GM18505 (cell line): ENCODE data around the gene MRPL37.

Source experiments
- ATAC-seq: cut with Tn5 transposase; IDR thresholded peaks from one replicate; pipeline ENCODE4 v1.9.1; 2021; ENCODE audit not compliant: unreplicated experiment
- POLR2A ChIP-seq: IDR thresholded peaks from 4 replicates; pipeline ENCODE4 v1.6.1; 2011; ENCODE audit warnings: borderline replicate concordance; ENCODE audit not compliant: insufficient read depth, insufficient read length; ENCODE audit errors: extremely low read depth

Gene MRPL37

GRCh38 chr1:54199765-54200518 lies at the start of gene MRPL37, which contains the start of gene CYB5RL:
MRPL37 (plus strand) TSS chr1:54200167; CDS start chr1:54200244, 77 bp downstream.
CYB5RL (minus strand) TSS chr1:54200030; CDS start chr1:54195616, 4,414 bp downstream.
- TF ChIP-seq POLR2A: peak; percentile 89
- ATAC-seq: peak; percentile 93

- ATAC-seq: no peak
- TF ChIP-seq POLR2A: no peak
Observed at GRCh38 chr1:54151013-54151412, 49.0 kb upstream of the MRPL37 start.

- no peak for TF ChIP-seq POLR2A
- ATAC-seq: no peak
Observed at GRCh38 chr1:54152696-54153095, 47.3 kb upstream of the MRPL37 start, which contains the start of gene CDCP2. CDCP2 (minus strand) TSS chr1:54153000; CDS start chr1:54152922, 78 bp downstream.

GRCh38 chr1:54153535-54154439 lies 46.2 kb upstream of the MRPL37 start:
- no peak for ATAC-seq
- no peak for TF ChIP-seq POLR2A

GRCh38 chr1:54156201-54156600 lies 43.8 kb upstream of the MRPL37 start:
- ATAC-seq: no peak
- TF ChIP-seq POLR2A: no peak

GRCh38 chr1:54156986-54157385 lies 43.0 kb upstream of the MRPL37 start:
- no peak for TF ChIP-seq POLR2A
- ATAC-seq: no peak

GRCh38 chr1:54157401-54157800 lies 42.6 kb upstream of the MRPL37 start:
- ATAC-seq: no peak
- no peak for TF ChIP-seq POLR2A

- ATAC-seq: no peak
- no peak for TF ChIP-seq POLR2A
Observed at GRCh38 chr1:54158071-54158470, 41.9 kb upstream of the MRPL37 start.

- TF ChIP-seq POLR2A: no peak
- ATAC-seq: no peak
Observed at GRCh38 chr1:54159733-54160316, 40.1 kb upstream of the MRPL37 start.

- no peak for ATAC-seq
- no peak for TF ChIP-seq POLR2A
Observed at GRCh38 chr1:54160351-54160750, 39.6 kb upstream of the MRPL37 start.

- no peak for TF ChIP-seq POLR2A
- no peak for ATAC-seq
Observed at GRCh38 chr1:54161495-54162168, 38.3 kb upstream of the MRPL37 start.

GRCh38 chr1:54163051-54163450 lies 36.9 kb upstream of the MRPL37 start:
- no peak for ATAC-seq
- no peak for TF ChIP-seq POLR2A

GRCh38 chr1:54163573-54163972 lies 36.4 kb upstream of the MRPL37 start:
- ATAC-seq: no peak
- no peak for TF ChIP-seq POLR2A
